Adrenal gland (tissue), 5 donors: ENCODE data around the gene SLC35D3.

Experiments used
- POLR2A ChIP-seq, 2 donors: fragments of 450-650 bp; IDR thresholded peaks; one replicate each; pipeline ENCODE4 v1.6.1; 2017; ENCODE audit warnings: antibody characterized with exemption in 2 of 2, mild to moderate bottlenecking in 2 of 2, moderate library complexity in 1 of 2
- TF ChIP-seq, protein P1 (sequence below), 6 experiments: fragments of 450-650 bp in 4 of 6; fragments of 200-600 bp in 2 of 6; sonication (generic) in 1 of 6; IDR thresholded peaks; 1 replicate in 5 of 6; 2 replicates in 1 of 6; pipeline versions ENCODE4 v1.5.1 to v1.8.0; 2016 to 2021; ENCODE audit warnings: antibody characterized with exemption in 6 of 6, mild to moderate bottlenecking in 2 of 6, moderate library complexity in 1 of 6
- donor health status: DM: no; HTN: no; CAD: no.

DNA sequence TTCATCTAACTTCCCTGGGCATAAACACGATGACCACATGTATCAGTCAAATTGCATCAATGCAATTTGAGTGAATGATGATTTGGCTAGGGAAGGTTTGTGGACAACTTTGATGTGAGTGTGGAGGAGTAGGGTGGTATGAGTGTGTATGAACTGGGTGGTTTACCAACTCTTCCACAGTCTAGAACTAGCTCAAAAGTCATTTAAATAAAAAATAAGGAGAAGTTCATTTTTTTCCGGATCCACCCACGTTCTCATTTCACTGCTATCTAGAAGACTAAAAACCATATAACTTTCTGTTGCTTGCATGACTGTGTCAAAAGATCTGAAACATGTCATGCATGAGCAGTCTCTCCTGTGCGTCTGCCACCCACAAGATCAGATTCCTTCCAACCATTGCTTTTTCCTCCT is 23.6 kb downstream of the SLC35D3 start:
- TF ChIP-seq, protein P1, sequence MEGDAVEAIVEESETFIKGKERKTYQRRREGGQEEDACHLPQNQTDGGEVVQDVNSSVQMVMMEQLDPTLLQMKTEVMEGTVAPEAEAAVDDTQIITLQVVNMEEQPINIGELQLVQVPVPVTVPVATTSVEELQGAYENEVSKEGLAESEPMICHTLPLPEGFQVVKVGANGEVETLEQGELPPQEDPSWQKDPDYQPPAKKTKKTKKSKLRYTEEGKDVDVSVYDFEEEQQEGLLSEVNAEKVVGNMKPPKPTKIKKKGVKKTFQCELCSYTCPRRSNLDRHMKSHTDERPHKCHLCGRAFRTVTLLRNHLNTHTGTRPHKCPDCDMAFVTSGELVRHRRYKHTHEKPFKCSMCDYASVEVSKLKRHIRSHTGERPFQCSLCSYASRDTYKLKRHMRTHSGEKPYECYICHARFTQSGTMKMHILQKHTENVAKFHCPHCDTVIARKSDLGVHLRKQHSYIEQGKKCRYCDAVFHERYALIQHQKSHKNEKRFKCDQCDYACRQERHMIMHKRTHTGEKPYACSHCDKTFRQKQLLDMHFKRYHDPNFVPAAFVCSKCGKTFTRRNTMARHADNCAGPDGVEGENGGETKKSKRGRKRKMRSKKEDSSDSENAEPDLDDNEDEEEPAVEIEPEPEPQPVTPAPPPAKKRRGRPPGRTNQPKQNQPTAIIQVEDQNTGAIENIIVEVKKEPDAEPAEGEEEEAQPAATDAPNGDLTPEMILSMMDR (IDR thresholded peaks at IDR 0.05) = no peak
- TF ChIP-seq POLR2A (IDR thresholded peaks at IDR 0.05) = no peak
